Amniotic stem cell (primary cell): ENCODE measurements around the gene KRTAP19-4.
"Not testable (repeated sequence)": the region's sequence is repeated elsewhere in the genome, so short reads cannot be mapped to it uniquely, and the experiment has no call there.

Experiments used
- DNase-seq: peaks from one replicate; lab custom pipeline; 2025; lab: John Stamatoyannopoulos, UW

Gene KRTAP19-4, protein sequence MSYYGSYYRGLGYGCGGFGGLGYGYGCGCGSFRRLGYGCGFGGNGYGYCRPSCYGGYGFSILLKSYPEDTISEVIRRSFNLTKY

DNA sequence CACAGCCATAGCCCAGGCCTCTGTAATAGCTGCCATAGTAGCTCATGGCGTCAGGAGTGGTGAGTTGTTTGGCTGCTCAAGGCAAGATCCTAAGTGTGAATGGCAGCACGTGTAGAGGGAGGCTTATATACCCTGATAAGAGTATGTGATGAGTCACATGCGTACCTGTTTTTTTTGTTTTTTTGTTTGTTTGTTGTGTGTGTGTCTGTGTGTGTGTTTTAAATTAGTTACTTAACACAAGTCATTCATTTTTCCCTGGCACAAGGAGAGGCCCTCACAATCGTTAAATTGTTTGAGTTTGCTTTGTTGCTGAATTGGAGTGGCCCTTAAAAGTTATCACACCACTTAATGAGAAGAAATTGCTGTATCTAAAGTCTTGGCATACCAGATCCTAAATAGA lies at the start of gene KRTAP19-4:
Gene KRTAP19-4 (minus strand): TSS at position 101 of the 400 bp plus-strand sequence. CDS start 55 bp downstream, at position 46.
- no peak for DNase-seq

DNA sequence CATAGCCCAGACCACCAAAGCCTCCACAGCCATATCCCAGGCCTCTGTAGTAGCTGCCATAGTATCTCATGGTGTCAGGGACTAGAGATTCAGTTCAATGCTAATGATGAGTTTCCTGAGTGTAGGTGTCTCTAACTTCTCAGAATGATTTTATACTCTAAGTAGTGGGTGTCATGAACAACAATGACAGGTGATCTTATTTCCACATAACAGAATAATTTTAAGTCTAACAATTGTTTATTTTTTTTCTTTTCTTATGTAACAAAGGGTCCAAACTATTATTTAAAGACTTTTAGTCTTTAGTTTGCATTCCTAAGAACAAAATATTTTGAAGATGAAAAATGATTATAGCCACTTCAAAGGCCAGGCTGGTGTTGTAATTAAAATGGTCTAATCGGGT lies 44.8 kb upstream of the KRTAP19-4 start, which contains the start of gene KRTAP19-6:
Gene KRTAP19-6 (minus strand): TSS at position 101 of the 400 bp plus-strand sequence. CDS start 31 bp downstream, at position 70.
- no peak for DNase-seq

DNA sequence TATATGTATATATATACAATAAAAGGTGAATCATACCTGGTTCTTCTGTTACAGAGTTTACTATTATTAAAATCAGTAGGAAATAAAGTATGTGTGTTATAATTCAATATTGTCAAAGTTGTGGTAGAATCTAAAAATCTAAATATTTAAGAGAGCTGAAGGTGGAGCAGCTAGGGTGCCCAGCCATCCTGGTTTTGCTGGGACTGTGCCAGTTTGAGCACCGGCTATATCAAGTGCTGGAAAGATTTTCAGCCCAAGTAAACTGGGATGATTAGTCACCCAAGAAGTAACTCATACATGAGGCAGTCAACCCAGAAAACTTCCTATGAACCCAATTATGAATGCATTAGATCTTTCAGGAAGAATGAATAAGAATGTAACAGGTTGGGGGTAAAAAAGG lies 21.9 kb upstream of the KRTAP19-4 start:
- DNase-seq, result no peak

DNA sequence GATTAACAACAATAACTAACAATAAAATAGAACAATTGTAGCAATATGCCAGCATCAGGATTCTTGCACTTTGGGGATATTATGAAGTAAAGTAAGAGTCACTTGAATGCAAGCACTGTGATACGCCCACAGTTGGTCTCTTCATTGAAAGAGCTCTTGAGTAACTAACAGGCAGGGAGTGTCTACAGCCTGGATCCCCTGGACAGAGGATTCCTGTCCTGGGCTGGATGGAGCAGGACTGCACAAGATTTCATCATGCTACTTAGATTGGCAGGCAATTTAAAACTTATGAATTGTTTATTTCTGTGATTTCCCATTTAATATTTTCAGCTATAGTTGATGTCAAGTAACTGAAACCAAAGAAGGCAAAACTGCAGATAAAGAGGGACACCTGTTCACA lies 18.7 kb upstream of the KRTAP19-4 start:
- no peak for DNase-seq

DNA sequence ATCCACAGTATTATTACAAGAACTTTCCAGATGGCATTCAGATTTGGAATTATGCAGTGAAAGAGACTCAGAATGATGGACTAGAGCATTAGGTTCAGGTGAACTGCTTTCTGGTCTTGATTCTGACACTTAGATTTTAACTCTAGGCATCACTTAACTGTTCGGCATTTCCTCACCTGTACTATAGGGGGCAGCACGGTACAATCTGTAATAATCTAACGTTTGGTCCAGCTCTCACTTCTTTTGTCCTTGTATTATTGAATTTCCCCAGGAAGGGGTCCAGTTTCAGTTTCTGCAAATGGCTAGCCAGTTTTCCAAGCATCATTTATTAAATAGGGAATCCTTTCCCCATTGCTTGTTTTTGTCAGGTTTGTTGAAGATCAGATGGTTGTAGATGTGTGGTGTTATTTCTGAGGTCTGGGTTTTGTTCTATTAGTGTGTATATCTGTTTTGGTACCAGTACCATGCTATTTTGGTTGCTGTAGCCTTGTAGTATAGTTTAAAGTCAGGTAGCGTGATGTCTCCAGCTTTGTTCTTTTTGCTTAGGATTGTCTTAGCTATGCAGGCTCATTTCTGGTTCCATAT lies 8.7 kb upstream of the KRTAP19-4 start:
- not testable (repeated sequence) for DNase-seq

DNA sequence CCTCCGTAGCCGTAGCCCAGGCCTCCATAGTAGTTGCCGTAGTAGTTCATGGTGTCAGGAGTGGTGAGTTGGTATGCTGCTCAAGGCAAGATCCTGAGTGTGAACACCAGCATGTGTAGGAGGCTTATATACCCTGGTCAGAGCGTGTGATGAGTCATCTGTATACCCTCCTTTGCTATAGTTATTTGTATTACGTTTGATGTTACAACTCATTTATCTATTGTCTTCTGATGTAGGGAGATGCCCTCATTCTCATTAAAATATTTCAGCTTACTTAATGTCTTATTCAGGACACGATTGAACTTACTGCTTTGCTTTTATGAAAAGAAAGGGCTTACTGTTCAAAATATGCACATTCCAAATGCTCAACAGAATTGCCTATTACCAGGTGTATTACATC lies 5.1 kb upstream of the KRTAP19-4 start, which contains the start of gene KRTAP19-5:
Gene KRTAP19-5 (minus strand): TSS at position 101 of the 400 bp plus-strand sequence. CDS start 51 bp downstream, at position 50.
- no peak for DNase-seq

DNA sequence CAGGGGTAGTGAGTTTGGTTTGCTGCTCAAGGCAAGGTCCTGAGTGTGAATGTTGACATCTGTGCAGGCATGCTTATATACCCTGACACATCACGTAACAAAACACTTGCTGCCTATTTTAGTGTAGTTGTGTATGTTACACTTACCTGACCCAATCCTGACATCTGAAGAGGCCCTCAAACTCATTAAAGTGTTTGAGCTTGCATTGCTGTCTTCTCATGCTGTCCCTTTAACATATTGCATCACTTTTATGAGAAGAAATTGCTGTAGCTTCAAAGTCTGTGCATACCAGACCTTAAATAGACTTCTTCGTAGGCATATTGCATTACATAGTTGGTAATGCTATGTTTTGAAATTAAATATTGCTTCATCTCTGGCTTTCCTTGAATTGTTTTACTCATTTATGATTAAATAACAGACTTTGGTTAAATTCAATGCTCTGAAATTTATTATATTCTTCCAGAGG lies 5.0 kb downstream of the KRTAP19-4 start, which contains the start of gene KRTAP19-3:
Gene KRTAP19-3 (minus strand): TSS at position 51 of the 466 bp plus-strand sequence. CDS start 56 bp downstream, outside the sequence.
- no peak for DNase-seq

DNA sequence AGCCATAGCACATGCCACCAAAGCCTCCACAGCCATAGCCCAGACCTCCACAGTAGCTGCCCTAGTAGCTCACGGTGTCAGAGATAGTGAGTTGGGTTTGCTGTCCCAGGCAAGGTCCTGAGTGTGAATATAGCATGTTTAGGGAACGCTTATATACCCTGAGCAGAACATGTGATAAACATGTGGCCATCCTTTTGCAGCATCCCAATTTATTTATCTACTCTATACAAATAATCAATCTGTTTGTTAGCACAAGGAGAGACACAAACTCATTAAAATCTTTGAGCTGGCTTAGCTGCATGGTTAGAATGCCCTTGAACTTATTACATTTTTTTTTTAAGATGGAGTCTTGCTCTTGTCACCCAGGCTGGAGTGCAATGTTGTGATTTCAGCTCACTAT lies 9.6 kb downstream of the KRTAP19-4 start, which contains the start of gene KRTAP19-2:
Gene KRTAP19-2 (minus strand): TSS at position 101 of the 400 bp plus-strand sequence. CDS start 88 bp downstream, at position 13.
- no peak for DNase-seq

DNA sequence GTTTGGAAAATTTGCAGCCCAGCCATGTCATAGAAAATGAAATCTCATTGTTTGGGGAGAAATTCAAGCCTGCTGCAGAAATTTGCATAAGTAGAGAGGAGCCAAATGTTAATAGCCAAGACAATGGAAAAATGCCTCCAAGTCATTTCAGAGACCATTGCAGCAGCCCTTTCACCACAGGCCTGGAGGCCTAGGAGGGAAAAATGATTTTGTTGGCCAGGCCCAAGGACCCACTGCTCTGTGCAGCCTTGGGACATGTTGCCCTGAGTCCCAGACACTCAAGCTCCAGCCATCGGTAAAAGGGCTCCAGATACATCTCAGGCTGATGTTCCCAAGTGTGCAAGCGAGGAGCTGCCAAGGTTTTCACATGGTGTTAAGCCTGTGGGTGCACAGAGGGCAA lies 10.8 kb downstream of the KRTAP19-4 start:
- DNase-seq, result no peak

DNA sequence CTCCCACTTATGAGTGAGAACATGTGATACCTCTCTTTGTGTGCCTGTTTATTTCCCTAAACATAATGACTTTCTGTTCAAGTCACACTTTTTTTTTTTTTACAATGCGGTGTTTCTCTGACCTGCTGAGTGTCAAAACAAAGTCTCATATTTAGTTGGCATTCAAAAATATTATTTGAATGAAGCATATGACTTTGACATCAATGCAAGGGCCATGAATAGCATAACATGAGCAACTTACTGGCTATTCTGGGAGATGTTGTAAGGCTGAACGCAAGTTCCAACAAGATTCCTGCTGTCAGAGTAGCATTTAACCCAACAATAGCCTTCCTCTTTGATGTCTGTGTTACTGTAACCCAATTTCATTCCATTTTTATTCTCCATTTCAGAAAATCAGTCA lies 14.8 kb downstream of the KRTAP19-4 start:
- DNase-seq, result no peak

DNA sequence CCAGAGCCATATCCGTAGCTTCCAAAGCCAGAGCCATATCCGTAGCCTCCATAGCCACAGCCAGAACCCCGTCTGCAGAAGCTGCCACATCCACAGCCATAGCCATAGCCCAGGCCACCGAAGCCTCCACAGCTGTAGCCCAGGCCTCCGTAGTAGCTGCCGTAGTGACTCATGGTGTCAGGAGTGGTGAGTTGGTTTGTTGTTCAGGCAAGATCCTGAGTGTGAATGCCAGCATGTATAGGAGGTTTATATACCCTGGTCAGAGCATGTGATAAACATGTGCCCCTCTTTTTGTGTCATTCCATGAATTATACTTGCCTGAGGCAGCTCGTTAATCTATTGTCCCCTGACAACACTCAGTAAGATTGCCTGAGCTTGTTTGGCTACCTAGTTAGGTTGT lies 16.8 kb downstream of the KRTAP19-4 start, which contains the start of gene KRTAP19-1:
Gene KRTAP19-1 (minus strand): TSS at position 223 of the 400 bp plus-strand sequence. CDS start 50 bp downstream, at position 173.
- DNase-seq, result no peak

DNA sequence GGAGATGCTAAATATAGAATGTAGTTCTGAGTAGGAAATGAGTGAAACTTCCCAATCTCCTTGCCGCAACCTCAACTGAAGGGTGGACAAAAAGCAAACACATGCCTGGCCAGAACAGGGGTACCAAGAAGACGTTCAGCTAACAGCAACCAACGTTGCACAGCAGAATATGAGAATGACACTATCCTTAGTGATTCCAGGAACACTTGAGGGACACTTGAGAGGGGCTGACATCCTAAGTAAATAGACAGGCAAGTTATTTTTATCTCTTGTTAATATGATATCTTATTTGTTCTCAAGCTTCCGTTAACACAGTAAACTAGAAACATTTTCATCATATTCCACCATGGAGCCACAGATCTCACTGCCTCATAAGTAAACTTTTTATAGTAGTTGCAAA lies 17.7 kb downstream of the KRTAP19-4 start:
- DNase-seq, result no peak

DNA sequence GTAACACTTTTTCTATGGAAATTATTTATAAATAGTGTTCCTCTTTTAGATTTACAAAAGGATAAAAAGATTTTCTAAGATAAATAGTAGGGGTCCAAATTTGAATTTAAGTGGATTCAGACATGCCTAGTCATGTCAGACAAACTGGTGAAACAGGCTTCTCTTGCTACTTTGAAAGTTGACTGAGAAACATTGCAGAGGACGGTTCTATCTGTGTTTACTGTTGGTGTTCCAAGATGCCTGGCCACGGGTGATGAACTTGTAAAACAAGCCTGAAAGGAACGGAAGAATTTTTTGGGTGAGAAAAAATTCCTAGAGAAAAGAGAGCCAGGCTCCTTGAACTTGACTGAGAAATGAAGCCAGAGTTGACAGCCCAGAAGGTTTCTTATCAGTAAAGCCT lies 19.0 kb downstream of the KRTAP19-4 start:
- no peak for DNase-seq

DNA sequence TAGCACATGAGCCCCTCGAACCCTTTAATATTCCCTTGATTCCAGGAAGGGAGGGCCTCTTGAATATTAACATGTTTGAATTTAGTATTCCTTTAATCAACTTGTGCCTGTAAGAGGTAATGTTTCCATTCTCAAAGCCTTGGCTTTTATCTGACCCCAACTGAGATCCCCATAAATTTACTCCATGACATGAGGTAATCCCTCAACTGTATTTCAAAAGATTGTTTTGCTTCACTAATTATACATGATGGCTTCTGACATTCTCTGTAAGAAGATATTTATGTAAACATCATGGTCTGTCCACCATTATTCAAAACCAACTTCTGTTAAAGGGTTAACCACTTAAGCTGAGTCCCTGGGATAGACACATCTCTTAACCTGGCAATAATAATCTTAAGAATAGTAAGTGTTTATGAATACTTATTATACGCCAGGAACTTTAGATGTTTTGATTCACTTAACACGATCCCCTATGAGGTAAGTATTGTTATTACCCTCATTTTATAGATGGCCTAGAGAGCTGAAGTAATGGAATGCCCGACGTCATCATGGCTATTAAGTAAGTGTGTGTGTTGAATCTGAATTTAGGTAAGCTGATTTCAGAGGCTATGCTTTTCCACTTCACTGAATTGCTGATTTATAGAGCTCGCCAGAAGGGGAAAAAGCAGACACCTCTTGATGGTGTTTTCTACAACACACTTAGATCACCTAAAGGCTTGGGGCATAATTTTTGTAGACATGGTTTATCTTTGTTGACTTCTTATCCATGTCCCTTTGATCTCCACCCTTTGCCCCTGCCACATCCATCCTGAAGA lies 27.9 kb downstream of the KRTAP19-4 start:
- DNase-seq, result no peak

DNA sequence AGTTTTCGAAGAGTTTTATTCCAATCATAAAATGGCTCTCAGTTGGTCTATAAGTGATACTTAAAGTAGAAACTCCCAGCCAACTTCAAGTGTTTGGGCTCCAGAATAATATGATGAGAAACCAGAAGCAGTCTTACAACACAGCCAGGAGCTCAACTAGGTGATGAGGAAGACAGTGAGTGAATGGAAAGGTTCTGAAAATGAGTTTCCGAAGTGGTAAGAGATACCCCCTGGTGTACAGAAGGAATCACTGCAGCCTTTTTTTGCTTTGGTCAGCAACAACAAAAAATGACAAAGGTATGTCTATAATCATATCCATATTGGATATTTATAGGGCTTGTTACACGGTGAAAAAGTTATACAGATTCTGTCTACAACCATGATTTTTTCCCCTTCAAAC lies 33.3 kb downstream of the KRTAP19-4 start:
- DNase-seq, result no peak

DNA sequence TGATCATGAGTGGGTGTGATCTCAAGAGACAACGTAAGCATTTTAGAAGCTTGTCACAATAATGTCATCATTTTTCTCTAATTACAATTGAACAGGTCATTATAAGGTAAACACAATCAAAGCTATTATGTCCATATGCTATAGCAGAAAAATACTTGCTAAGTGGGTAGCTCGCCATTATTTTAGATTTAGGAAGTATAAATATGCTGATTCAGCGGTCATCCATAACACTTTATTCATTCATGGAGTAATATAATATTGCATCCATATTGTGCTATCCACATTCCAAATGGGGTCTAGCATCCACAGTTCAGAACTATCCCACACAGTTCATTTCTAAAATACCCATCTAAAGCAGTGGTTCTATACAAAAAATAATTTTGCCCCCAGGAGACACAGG lies 48.5 kb downstream of the KRTAP19-4 start:
- DNase-seq, result no peak

DNA sequence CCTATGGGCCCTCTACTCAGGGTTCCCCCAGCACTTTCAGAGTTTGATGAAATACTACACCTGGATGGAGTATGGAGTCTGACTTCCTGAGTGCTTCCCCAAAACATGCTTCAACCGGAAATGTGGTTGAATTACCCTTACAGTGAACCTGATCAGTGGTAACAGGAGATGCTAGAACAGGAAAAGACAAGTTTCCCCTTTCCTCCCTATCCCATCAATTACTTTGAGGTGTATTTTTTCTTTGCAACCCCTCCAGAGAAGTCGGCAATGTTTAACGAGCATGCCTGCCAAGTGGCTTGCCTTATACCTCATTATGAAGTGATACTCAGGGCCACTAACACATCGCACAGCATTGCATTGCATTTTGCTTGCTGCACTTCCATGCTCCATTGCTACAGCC lies 49.9 kb downstream of the KRTAP19-4 start:
- no peak for DNase-seq
